Keratinocyte (primary cell): ENCODE results near the gene CRYL1. TPM values are rescaled to one million over a fixed set of nuclear protein-coding genes. Genes with fewer than 3 reads are reported as not detected.

ENCODE experiments used
- DNase-seq: peaks from one replicate; pipeline ENCODE4 v3.0.0-alpha.2; 2011; ENCODE audit warnings: low read depth, missing footprints, low spot score
- FAIRE-seq: peaks from 2 replicates; lab custom pipeline; 2011; peaks lifted over from hg19 to GRCh38; lab: Jason Lieb, UNC
- H2AFZ ChIP-seq: 2 replicates; pipeline ENCODE4 v1.6.0; 2012; ENCODE audit warnings: low read length, control low read depth, inconsistent platforms; ENCODE audit not compliant: control insufficient read depth
- H3K27ac ChIP-seq: 2 replicates; pipeline ENCODE4 v1.5.1; 2011; ENCODE audit warnings: low read length; ENCODE audit not compliant: control insufficient read depth, insufficient read depth
- H3K27me3 ChIP-seq: 3 replicates; pipeline ENCODE4 v1.6.0; 2011; ENCODE audit warnings: low read length; ENCODE audit not compliant: control insufficient read depth, insufficient read depth; ENCODE audit errors: extremely low read depth
- H3K36me3 ChIP-seq, 2 experiments: 2 replicates in 1 of 2; 3 replicates in 1 of 2; pipeline ENCODE4 v1.5.1; 2011; ENCODE audit warnings: low read length in 2 of 2, mild to moderate bottlenecking in 1 of 2; ENCODE audit not compliant: control insufficient read depth in 2 of 2, insufficient read depth in 2 of 2; ENCODE audit errors: extremely low read depth in 1 of 2
- H3K4me1 ChIP-seq: 3 replicates; pipeline ENCODE4 v1.5.1; 2011; ENCODE audit warnings: low read length; ENCODE audit not compliant: control insufficient read depth, insufficient read depth; ENCODE audit errors: extremely low read depth
- H3K4me2 ChIP-seq: 3 replicates; pipeline ENCODE4 v1.6.0; 2011; ENCODE audit warnings: low read depth, low read length; ENCODE audit not compliant: control insufficient read depth, insufficient read depth; ENCODE audit errors: extremely low read depth
- H3K4me3 ChIP-seq, 3 experiments: fragments of 200-600 bp in 1 of 3; sonication (generic) in 1 of 3; 2 replicates in 2 of 3; 3 replicates in 1 of 3; pipeline ENCODE4 v1.5.1; 2011 to 2016; ENCODE audit warnings: low read length in 3 of 3, mild to moderate bottlenecking in 3 of 3, control low read depth in 2 of 3, inconsistent platforms in 1 of 3, low read depth in 1 of 3, mixed read lengths in 1 of 3, mixed run types in 1 of 3, moderate library complexity in 1 of 3; ENCODE audit not compliant: control insufficient read depth in 2 of 3, insufficient read depth in 2 of 3; ENCODE audit errors: extremely low read depth in 1 of 3
- H3K79me2 ChIP-seq: 2 replicates; pipeline ENCODE4 v1.6.0; 2012; ENCODE audit warnings: low read length; ENCODE audit not compliant: control insufficient read depth, insufficient read depth
- H3K9ac ChIP-seq: 3 replicates; pipeline ENCODE4 v1.6.0; 2011; ENCODE audit warnings: low read length; ENCODE audit not compliant: control insufficient read depth, insufficient read depth; ENCODE audit errors: extremely low read depth
- H3K9me1 ChIP-seq: 3 replicates; pipeline ENCODE4 v1.6.0; 2011; ENCODE audit warnings: low read length; ENCODE audit not compliant: control insufficient read depth, insufficient read depth; ENCODE audit errors: extremely low read depth
- H3K9me3 ChIP-seq: 2 replicates; pipeline ENCODE4 v1.5.1; 2012; ENCODE audit warnings: low read depth, low read length; ENCODE audit not compliant: control insufficient read depth
- H4K20me1 ChIP-seq: 3 replicates; pipeline ENCODE4 v1.6.0; 2011; ENCODE audit warnings: low read length; ENCODE audit not compliant: control insufficient read depth, insufficient read depth; ENCODE audit errors: extremely low read depth
- CTCF ChIP-seq, 3 experiments: IDR thresholded peaks in 1 of 3; conservative IDR thresholded peaks in 1 of 3; optimal IDR thresholded peaks in 1 of 3; 2 replicates in 2 of 3; 3 replicates in 1 of 3; pipeline versions ENCODE3 to v1.5.1; 2011; ENCODE audit warnings: low read length in 3 of 3, mild to moderate bottlenecking in 3 of 3, moderate library complexity in 2 of 3, control low read depth in 1 of 3, inconsistent platforms in 1 of 3; ENCODE audit not compliant: insufficient read depth in 2 of 3; ENCODE audit errors: extremely low read depth in 1 of 3
- EZH2 ChIP-seq: IDR thresholded peaks from one replicate; pipeline ENCODE4 v1.6.1; 2012; ENCODE audit warnings: inconsistent platforms, mild to moderate bottlenecking, low read length, moderate library complexity
- dilution Hi-C: fragments of 300-500 bp; cut with MboI; formaldehyde crosslinking; loops from one replicate; pipeline ENCODE4 v1.7.0; 2020; ENCODE audit warnings: low sequenced_read_pairs; ENCODE audit not compliant: extremely low pct_ligation_motif_present
- polyA plus RNA-seq, 5 experiments: library from polyadenylated mRNA; depleted of rRNA in 3 of 5; stranded (reverse) in 3 of 5; stranded (forward) in 1 of 5; unstranded in 1 of 5; fragments of >200 nt; gene quantifications; 1 replicate in 1 of 5; 2 replicates in 3 of 5; 3 replicates in 1 of 5; pipeline versions ENCODE4 v1.2.1 to v1.2.3, GENCODE V29; 2011 to 2012; ENCODE audit warnings: missing spikeins in 2 of 5, low read depth in 1 of 5, low replicate concordance in 1 of 5

Gene CRYL1
- polyA plus RNA-seq, 1 donor (not counting 4 experiments of a cell fraction or from before 2014, with no cell fraction given): 27.2 TPM

- TF ChIP-seq EZH2: no peak
- peak in 2 of 3 experiments; percentile 9 to 12 for TF ChIP-seq CTCF (optimal IDR thresholded peaks at IDR 0.05 in 1 of 3, IDR thresholded peaks at IDR 0.05 in 1 of 3, conservative IDR thresholded peaks at IDR 0.05 in 1 of 3; ENCODE audit: extremely low read depth in 1 of 3, insufficient read depth in 2 of 3, low read length in 3 of 3)
- Histone ChIP-seq H3K4me3 (no peak overlapping the region), H3K9me1 (no peaks in the 10 kb centered on the region), H3K9ac (no peak overlapping the region), H2AFZ (peak overlapping the region; percentile 71), H3K9me3 (no peaks in the 10 kb centered on the region), H3K4me1 (peaks cover 10% of the 10 kb centered on the region), H3K27ac (no peak overlapping the region), H4K20me1 (no peaks in the 10 kb centered on the region), H3K36me3 (no peaks in the 10 kb centered on the region), H3K79me2 (no peaks in the 10 kb centered on the region), H3K4me2 (peak overlapping the region; percentile 57), H3K27me3 (no peaks in the 10 kb centered on the region)
- FAIRE-seq: peak; percentile 65
- dilution Hi-C loops: loop anchor here (25.0 kb wide), 1 partner anchor 295 kb away; the partner anchor contains the start of gene GJB2
- no peak for DNase-seq
Measured at GRCh38 chr13:20482275-20482761, 43.3 kb downstream of the CRYL1 start.

- no peaks in the 10 kb centered on the region for H3K9me1 ChIP-seq
- H2AFZ ChIP-seq: no peak overlapping the region
- no peak for FAIRE-seq
Measured at GRCh38 chr13:20477394-20477793, 48.3 kb downstream of the CRYL1 start.

More at GRCh38 chr13:20477394-20477793, 48.3 kb downstream of the CRYL1 start:
- Histone ChIP-seq H3K9ac (no peak overlapping the region), H4K20me1 (no peaks in the 10 kb centered on the region), H3K79me2 (no peaks in the 10 kb centered on the region), H3K27ac (no peak overlapping the region), H3K4me2 (no peak overlapping the region), H3K4me1 (peaks cover 5% of the 10 kb centered on the region), H3K4me3 (no peak overlapping the region), H3K27me3 (no peaks in the 10 kb centered on the region), H3K36me3 (no peaks in the 10 kb centered on the region), H3K9me3 (no peaks in the 10 kb centered on the region)
- TF ChIP-seq CTCF (optimal IDR thresholded peaks at IDR 0.05 in 1 of 3, IDR thresholded peaks at IDR 0.05 in 1 of 3, conservative IDR thresholded peaks at IDR 0.05 in 1 of 3; ENCODE audit: extremely low read depth in 1 of 3, insufficient read depth in 2 of 3, low read length in 3 of 3) (no peak), EZH2 (no peak)
- no peak for DNase-seq
- dilution Hi-C loops: loop anchor here (25.0 kb wide), 1 partner anchor 290 kb away; the partner anchor contains the start of gene GJB2
